Measurements from ENCODE around the gene MATN3.
A peak's percentile ranks its signal among the peaks of the same experiment; 100 is the strongest.

MATN3 gene

GRCh38 chr2:20042531-20042930 lies 30.1 kb upstream of the MATN3 start:
- Histone ChIP-seq H3K9ac (ENCODE audit: low read length) (no peak overlapping the region), H3K4me1 (ENCODE audit: control insufficient read depth in 1 of 2, insufficient read depth in 2 of 2, low read length in 2 of 2) (peaks cover 8% of the 10 kb centered on the region in 2 experiments), H3K9me3 (ENCODE audit: insufficient read depth, low read depth, low read length) (no peaks in the 10 kb centered on the region), H4K12ac (ENCODE audit: low read depth, low read length) (no peak overlapping the region), H3K4me2 (ENCODE audit: low read length) (no peak overlapping the region), H3K36me3 (ENCODE audit: control insufficient read depth in 1 of 2, insufficient read depth in 2 of 2, low read length in 2 of 2) (peaks cover 17 to 25% of the 10 kb centered on the region in 2 experiments), H2BK5ac (ENCODE audit: low read depth, low read length, poor library complexity) (no peak overlapping the region), H2AK5ac (ENCODE audit: low read length) (no peak overlapping the region), H4K91ac (ENCODE audit: low read depth, low read length) (no peak overlapping the region), H3K4ac (ENCODE audit: low read depth, low read length) (peak overlapping the region; percentile 94), H3K14ac (ENCODE audit: low read length) (no peak overlapping the region), H3K79me2 (ENCODE audit: control insufficient read depth, insufficient read depth, low read length, poor library complexity) (peaks cover 17% of the 10 kb centered on the region), H2AFZ (ENCODE audit: insufficient read depth, low read length, poor library complexity) (no peak overlapping the region), H2BK12ac (ENCODE audit: low read length) (no peak overlapping the region), H4K8ac (ENCODE audit: low read depth, low read length) (no peak overlapping the region), H3K27ac (ENCODE audit: low read depth, low read length) (no peak overlapping the region), H3K4me3 (ENCODE audit: low read depth, low read length) (no peak overlapping the region), H3K23ac (ENCODE audit: low read length) (no peak overlapping the region), H3K79me1 (ENCODE audit: low read length) (peaks cover 2% of the 10 kb centered on the region), H3K27me3 (ENCODE audit: insufficient read depth, low read length) (no peaks in the 10 kb centered on the region), H2BK120ac (ENCODE audit: insufficient read depth, low read length, poor library complexity) (no peak overlapping the region), H3K18ac (ENCODE audit: low read length) (no peak overlapping the region)
- DNase-seq: no peak
- no CpG with 5 or more reads among the region's 2 CpGs for WGBS (ENCODE audit: extremely low coverage, insufficient coverage, insufficient read length)

- no peaks in the 10 kb centered on the region for H3K27me3 ChIP-seq (ENCODE audit: insufficient read depth, low read length)
- H3K23ac ChIP-seq (ENCODE audit: low read length): no peak overlapping the region
- H3K4ac ChIP-seq (ENCODE audit: low read depth, low read length): no peak overlapping the region
- H3K9me3 ChIP-seq (ENCODE audit: insufficient read depth, low read depth, low read length): no peaks in the 10 kb centered on the region
- H3K18ac ChIP-seq (ENCODE audit: low read length): no peak overlapping the region
- peaks cover 2% of the 10 kb centered on the region for H3K79me1 ChIP-seq (ENCODE audit: low read length)
- no peak overlapping the region for H3K4me3 ChIP-seq (ENCODE audit: low read depth, low read length)
- no peak overlapping the region for H4K12ac ChIP-seq (ENCODE audit: low read depth, low read length)
- H2AK5ac ChIP-seq (ENCODE audit: low read length): no peak overlapping the region
- H3K9ac ChIP-seq (ENCODE audit: low read length): no peak overlapping the region
- no peak overlapping the region for H2BK5ac ChIP-seq (ENCODE audit: low read depth, low read length, poor library complexity)
- H3K14ac ChIP-seq (ENCODE audit: low read length): no peak overlapping the region
- H3K36me3 ChIP-seq (ENCODE audit: control insufficient read depth in 1 of 2, insufficient read depth in 2 of 2, low read length in 2 of 2): peaks cover 17 to 34% of the 10 kb centered on the region in 2 experiments
- H2AFZ ChIP-seq (ENCODE audit: insufficient read depth, low read length, poor library complexity): no peak overlapping the region
- no peak overlapping the region for H2BK12ac ChIP-seq (ENCODE audit: low read length)
- H3K4me1 ChIP-seq (ENCODE audit: control insufficient read depth in 1 of 2, insufficient read depth in 2 of 2, low read length in 2 of 2): peaks cover 8% of the 10 kb centered on the region in 2 experiments
- WGBS (ENCODE audit: extremely low coverage, insufficient coverage, insufficient read length): no CpG with 5 or more reads among the region's 8 CpGs
- no peak overlapping the region for H2BK120ac ChIP-seq (ENCODE audit: insufficient read depth, low read length, poor library complexity)
- DNase-seq: peak in 1 of 2 donors; percentile 55
- H4K8ac ChIP-seq (ENCODE audit: low read depth, low read length): no peak overlapping the region
- H3K79me2 ChIP-seq (ENCODE audit: control insufficient read depth, insufficient read depth, low read length, poor library complexity): peaks cover 11% of the 10 kb centered on the region
- H4K91ac ChIP-seq (ENCODE audit: low read depth, low read length): no peak overlapping the region
- H3K27ac ChIP-seq (ENCODE audit: low read depth, low read length): no peak overlapping the region
- no peak overlapping the region for H3K4me2 ChIP-seq (ENCODE audit: low read length)
These were observed 28.2 kb upstream of the MATN3 start for GRCh38 chr2:20040489-20041172.

GRCh38 chr2:20037660-20038059 lies 25.2 kb upstream of the MATN3 start:
- Histone ChIP-seq H3K4me3 (ENCODE audit: low read depth, low read length) (no peak overlapping the region), H3K23ac (ENCODE audit: low read length) (no peak overlapping the region), H3K4me1 (ENCODE audit: control insufficient read depth in 1 of 2, insufficient read depth in 2 of 2, low read length in 2 of 2) (peaks cover 6 to 9% of the 10 kb centered on the region in 2 experiments), H2BK5ac (ENCODE audit: low read depth, low read length, poor library complexity) (no peak overlapping the region), H4K12ac (ENCODE audit: low read depth, low read length) (no peak overlapping the region), H3K27me3 (ENCODE audit: insufficient read depth, low read length) (no peaks in the 10 kb centered on the region), H3K4ac (ENCODE audit: low read depth, low read length) (no peak overlapping the region), H2BK12ac (ENCODE audit: low read length) (no peak overlapping the region), H2AFZ (ENCODE audit: insufficient read depth, low read length, poor library complexity) (no peak overlapping the region), H3K14ac (ENCODE audit: low read length) (no peak overlapping the region), H3K79me2 (ENCODE audit: control insufficient read depth, insufficient read depth, low read length, poor library complexity) (peaks cover 6% of the 10 kb centered on the region), H2AK5ac (ENCODE audit: low read length) (no peak overlapping the region), H4K8ac (ENCODE audit: low read depth, low read length) (no peak overlapping the region), H3K36me3 (ENCODE audit: control insufficient read depth in 1 of 2, insufficient read depth in 2 of 2, low read length in 2 of 2) (peaks cover 19 to 51% of the 10 kb centered on the region in 2 experiments), H3K27ac (ENCODE audit: low read depth, low read length) (no peak overlapping the region), H3K9ac (ENCODE audit: low read length) (no peak overlapping the region), H3K9me3 (ENCODE audit: insufficient read depth, low read depth, low read length) (no peaks in the 10 kb centered on the region), H3K79me1 (ENCODE audit: low read length) (no peaks in the 10 kb centered on the region), H3K4me2 (ENCODE audit: low read length) (no peak overlapping the region), H4K91ac (ENCODE audit: low read depth, low read length) (no peak overlapping the region), H2BK120ac (ENCODE audit: insufficient read depth, low read length, poor library complexity) (no peak overlapping the region), H3K18ac (ENCODE audit: low read length) (no peak overlapping the region)
- WGBS (ENCODE audit: extremely low coverage, insufficient coverage, insufficient read length): no CpG with 5 or more reads among the region's 2 CpGs
- no peak for DNase-seq

GRCh38 chr2:20035955-20036666 lies 23.6 kb upstream of the MATN3 start:
- Histone ChIP-seq H3K9ac (ENCODE audit: low read length) (no peak overlapping the region), H3K79me1 (ENCODE audit: low read length) (no peaks in the 10 kb centered on the region), H2AFZ (ENCODE audit: insufficient read depth, low read length, poor library complexity) (no peak overlapping the region), H4K91ac (ENCODE audit: low read depth, low read length) (no peak overlapping the region), H2BK5ac (ENCODE audit: low read depth, low read length, poor library complexity) (no peak overlapping the region), H3K27me3 (ENCODE audit: insufficient read depth, low read length) (no peaks in the 10 kb centered on the region), H3K4me3 (ENCODE audit: low read depth, low read length) (no peak overlapping the region), H2BK12ac (ENCODE audit: low read length) (no peak overlapping the region), H2BK120ac (ENCODE audit: insufficient read depth, low read length, poor library complexity) (no peak overlapping the region), H3K18ac (ENCODE audit: low read length) (no peak overlapping the region), H3K79me2 (ENCODE audit: control insufficient read depth, insufficient read depth, low read length, poor library complexity) (no peaks in the 10 kb centered on the region), H3K23ac (ENCODE audit: low read length) (no peak overlapping the region), H3K4ac (ENCODE audit: low read depth, low read length) (no peak overlapping the region), H4K12ac (ENCODE audit: low read depth, low read length) (no peak overlapping the region), H3K4me2 (ENCODE audit: low read length) (no peak overlapping the region), H3K27ac (ENCODE audit: low read depth, low read length) (no peak overlapping the region), H4K8ac (ENCODE audit: low read depth, low read length) (no peak overlapping the region), H3K14ac (ENCODE audit: low read length) (no peak overlapping the region), H3K9me3 (ENCODE audit: insufficient read depth, low read depth, low read length) (no peaks in the 10 kb centered on the region), H2AK5ac (ENCODE audit: low read length) (no peak overlapping the region), H3K36me3 (ENCODE audit: control insufficient read depth in 1 of 2, insufficient read depth in 2 of 2, low read length in 2 of 2) (peaks cover 19 to 51% of the 10 kb centered on the region in 2 experiments), H3K4me1 (ENCODE audit: control insufficient read depth in 1 of 2, insufficient read depth in 2 of 2, low read length in 2 of 2) (peaks cover 0 to 5% of the 10 kb centered on the region in 2 experiments)
- DNase-seq: no peak
- no CpG with 5 or more reads among the region's 4 CpGs for WGBS (ENCODE audit: extremely low coverage, insufficient coverage, insufficient read length)
